Lower lobe of right lung (tissue), 2 donors: Measurements from ENCODE around the gene ATP13A3. TPM values are rescaled to one million over a fixed set of nuclear protein-coding genes. Genes with fewer than 3 reads are reported as not detected.
"Not testable (repeated sequence)": the region's sequence is repeated elsewhere in the genome, so short reads cannot be mapped to it uniquely, and the experiment has no call there.

Source experiments
- ATAC-seq, 2 donors: fragments of 200-7000 bp; cut with Tn5 transposase; one replicate each; pipeline ENCODE4 v1.9.1; 2020 to 2022; ENCODE audit warnings: mild to moderate bottlenecking in 2 of 2, moderate library complexity in 2 of 2
- DNase-seq: peaks from one replicate; pipeline ENCODE4 v3.0.0-alpha.2; 2020
- H3K27ac ChIP-seq: fragments of 200-600 bp; one replicate; pipeline ENCODE4 v1.8.0; 2022
- H3K27me3 ChIP-seq: fragments of 200-600 bp; one replicate; pipeline ENCODE4 v1.8.0; 2022; ENCODE audit warnings: low read depth
- H3K36me3 ChIP-seq: fragments of 200-600 bp; one replicate; pipeline ENCODE4 v1.8.0; 2022; ENCODE audit warnings: mild to moderate bottlenecking
- H3K4me1 ChIP-seq: fragments of 200-600 bp; one replicate; pipeline ENCODE4 v1.8.0; 2022
- H3K4me3 ChIP-seq: fragments of 200-600 bp; one replicate; pipeline ENCODE4 v1.8.0; 2022; ENCODE audit warnings: mild to moderate bottlenecking
- H3K9me3 ChIP-seq: fragments of 200-600 bp; one replicate; pipeline ENCODE4 v1.8.0; 2022
- intact Hi-C: fragments of 100-400 bp; cut with DNase I; formaldehyde crosslinking; loops from one replicate; pipeline ENCODE4 v1.11.0; 2022
- total RNA-seq: library from RNA; stranded (reverse); fragmentation: NEBNext Ultra II Directional; extraction: Animal tissue kit (Norgen Biotek cat#: 25700); gene quantifications from one replicate; pipeline ENCODE4 v1.2.1, GENCODE V29; 2021
- TF ChIP-seq, protein P1 (sequence below): fragments of 200-600 bp; IDR thresholded peaks from one replicate; pipeline ENCODE4 v1.8.0; 2022; ENCODE audit warnings: antibody characterized with exemption, mild to moderate bottlenecking
- donor health status: DM: no; HTN: yes; CAD: no; lungs with severe emphysema.

The ATP13A3 gene
- total RNA-seq, 1 donor from 2014 or later = 84.8 TPM

DNA sequence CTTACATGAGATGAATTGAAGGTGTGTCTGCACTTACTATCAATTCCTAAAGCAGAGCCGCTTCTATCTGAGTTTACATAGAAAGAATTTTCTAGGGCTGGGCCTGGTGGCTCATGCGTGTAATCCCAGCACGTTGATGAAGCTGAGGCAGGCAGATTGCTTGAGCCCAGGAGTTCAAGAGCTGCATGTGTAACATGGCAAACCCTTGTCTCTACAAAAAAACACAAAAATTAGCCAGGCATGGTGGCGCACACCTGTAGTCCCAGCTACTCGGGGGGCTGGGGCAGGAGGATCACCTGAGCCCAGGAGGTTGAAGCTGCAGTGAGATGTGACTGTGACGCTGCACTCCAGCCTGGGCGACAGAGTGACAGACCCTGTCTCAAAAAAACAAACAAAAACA lies 18.1 kb upstream of the ATP13A3 start:
- intact Hi-C loops = no loop called here

DNA sequence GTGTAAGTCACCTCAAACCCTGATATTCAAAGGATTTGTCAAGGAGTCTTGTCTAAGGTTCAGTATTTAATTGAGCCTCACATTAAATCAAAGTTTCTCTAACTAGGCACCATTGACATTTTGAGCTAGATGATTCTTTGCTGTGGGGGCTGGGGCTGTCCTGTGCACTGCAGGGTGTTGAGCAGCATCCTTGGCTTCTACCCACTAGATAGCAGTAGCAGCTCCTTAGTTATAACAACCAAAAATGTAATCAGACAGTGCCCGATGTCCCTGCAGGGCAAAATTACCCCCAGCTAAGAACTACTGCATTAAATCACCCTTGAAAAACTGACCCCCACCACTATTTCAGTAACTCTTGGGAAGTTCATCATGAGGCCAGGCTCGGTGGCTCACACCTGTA lies 17.3 kb upstream of the ATP13A3 start:
- intact Hi-C loops = no loop called here

More for the DNA sequence above, 18.1 kb upstream of the ATP13A3 start:
- no peak overlapping the region for H3K4me3 ChIP-seq
- peaks cover 3% of the 10 kb centered on the region for H3K4me1 ChIP-seq
- no peaks in the 10 kb centered on the region for H3K27me3 ChIP-seq
- no peaks in the 10 kb centered on the region for H3K36me3 ChIP-seq
- ATAC-seq (no peak), DNase-seq (no peak)
- no peaks in the 10 kb centered on the region for H3K9me3 ChIP-seq
- TF ChIP-seq, protein P1, sequence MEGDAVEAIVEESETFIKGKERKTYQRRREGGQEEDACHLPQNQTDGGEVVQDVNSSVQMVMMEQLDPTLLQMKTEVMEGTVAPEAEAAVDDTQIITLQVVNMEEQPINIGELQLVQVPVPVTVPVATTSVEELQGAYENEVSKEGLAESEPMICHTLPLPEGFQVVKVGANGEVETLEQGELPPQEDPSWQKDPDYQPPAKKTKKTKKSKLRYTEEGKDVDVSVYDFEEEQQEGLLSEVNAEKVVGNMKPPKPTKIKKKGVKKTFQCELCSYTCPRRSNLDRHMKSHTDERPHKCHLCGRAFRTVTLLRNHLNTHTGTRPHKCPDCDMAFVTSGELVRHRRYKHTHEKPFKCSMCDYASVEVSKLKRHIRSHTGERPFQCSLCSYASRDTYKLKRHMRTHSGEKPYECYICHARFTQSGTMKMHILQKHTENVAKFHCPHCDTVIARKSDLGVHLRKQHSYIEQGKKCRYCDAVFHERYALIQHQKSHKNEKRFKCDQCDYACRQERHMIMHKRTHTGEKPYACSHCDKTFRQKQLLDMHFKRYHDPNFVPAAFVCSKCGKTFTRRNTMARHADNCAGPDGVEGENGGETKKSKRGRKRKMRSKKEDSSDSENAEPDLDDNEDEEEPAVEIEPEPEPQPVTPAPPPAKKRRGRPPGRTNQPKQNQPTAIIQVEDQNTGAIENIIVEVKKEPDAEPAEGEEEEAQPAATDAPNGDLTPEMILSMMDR = no peak
- H3K27ac ChIP-seq = no peak overlapping the region

DNA sequence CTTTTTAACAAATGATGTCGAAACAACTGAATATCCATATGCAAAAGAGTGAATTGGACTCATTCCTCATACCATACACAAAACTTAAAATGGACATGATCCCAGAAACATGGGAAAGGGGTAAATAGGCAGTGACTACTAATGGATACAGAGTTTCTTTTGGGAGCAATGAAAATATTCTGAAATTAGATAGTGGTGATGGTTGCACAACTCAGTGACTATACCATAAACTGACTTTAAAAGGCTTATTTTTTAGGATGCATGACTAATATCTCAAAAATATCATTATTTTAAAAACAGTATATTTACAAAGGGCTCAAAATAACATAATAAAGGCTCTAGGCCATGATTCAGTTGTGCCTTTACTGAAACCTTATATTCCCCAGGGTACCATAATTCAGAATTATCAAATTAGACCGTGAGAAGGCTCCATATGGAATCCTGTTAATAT lies 16.3 kb upstream of the ATP13A3 start:
- DNase-seq (no peak), ATAC-seq (no peak)
- H3K36me3 ChIP-seq = no peaks in the 10 kb centered on the region
- TF ChIP-seq, protein P1 = no peak
- H3K9me3 ChIP-seq = no peaks in the 10 kb centered on the region
- no peak overlapping the region for H3K4me3 ChIP-seq
- no peaks in the 10 kb centered on the region for H3K27me3 ChIP-seq
- no peak overlapping the region for H3K27ac ChIP-seq
- H3K4me1 ChIP-seq = peaks cover 2% of the 10 kb centered on the region
- intact Hi-C loops = no loop called here

More for the DNA sequence above, 17.3 kb upstream of the ATP13A3 start:
- Histone ChIP-seq H3K9me3 (no peaks in the 10 kb centered on the region), H3K27ac (no peak overlapping the region), H3K4me1 (peaks cover 3% of the 10 kb centered on the region), H3K27me3 (no peaks in the 10 kb centered on the region), H3K36me3 (no peaks in the 10 kb centered on the region), H3K4me3 (no peak overlapping the region)
- TF ChIP-seq, protein P1 = no peak
- DNase-seq = no peak
- no peak for ATAC-seq

DNA sequence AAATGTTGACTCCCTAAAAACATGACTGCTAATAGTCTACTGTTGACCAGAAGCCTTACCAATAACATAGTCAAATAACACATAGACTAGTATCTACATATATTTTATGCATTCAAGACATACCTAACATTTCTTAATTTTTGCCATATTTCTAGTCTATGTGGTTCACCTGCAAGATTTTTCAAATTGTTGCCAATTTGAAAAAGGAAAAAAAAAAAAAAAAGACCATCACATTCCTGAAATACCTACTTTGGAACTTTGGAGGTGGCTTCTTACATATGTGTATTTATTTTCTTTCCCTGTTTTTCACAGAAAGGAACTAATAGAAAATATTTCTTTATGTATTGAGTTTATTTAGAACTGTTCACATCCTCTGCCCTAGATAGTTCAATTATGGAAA lies 13.4 kb upstream of the ATP13A3 start:
- Histone ChIP-seq H3K27ac (no peak overlapping the region), H3K4me3 (no peak overlapping the region), H3K27me3 (no peaks in the 10 kb centered on the region), H3K36me3 (no peaks in the 10 kb centered on the region), H3K4me1 (peaks cover 12% of the 10 kb centered on the region), H3K9me3 (no peaks in the 10 kb centered on the region)
- TF ChIP-seq, protein P1 = no peak
- ATAC-seq (no peak), DNase-seq (no peak)
- intact Hi-C loops = no loop called here

DNA sequence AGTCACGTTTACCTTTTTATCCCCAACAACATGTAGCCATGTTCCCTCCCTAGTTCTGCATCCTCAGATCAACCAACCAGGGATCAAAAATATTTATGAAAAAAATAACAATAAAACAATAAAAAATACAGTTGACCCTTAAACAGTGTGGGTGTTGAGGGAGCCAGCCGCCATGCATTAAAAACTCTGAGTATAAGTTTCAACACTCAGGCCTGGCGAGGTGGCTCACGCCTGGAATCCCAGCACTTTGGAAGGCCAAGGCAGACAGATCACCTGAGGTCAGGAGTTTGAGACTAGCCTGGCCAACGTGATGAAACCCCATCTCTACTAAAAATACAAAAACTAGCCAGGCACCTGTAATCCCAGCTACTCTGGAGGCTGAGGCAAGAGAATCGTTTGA lies 12.7 kb upstream of the ATP13A3 start:
- intact Hi-C loops, H3K4me3 ChIP-seq, H3K9me3 ChIP-seq, H3K36me3 ChIP-seq, ATAC-seq, H3K27ac ChIP-seq, DNase-seq, H3K27me3 ChIP-seq: not testable (repeated sequence)
- H3K4me1 ChIP-seq = peaks cover 12% of the 10 kb centered on the region

DNA sequence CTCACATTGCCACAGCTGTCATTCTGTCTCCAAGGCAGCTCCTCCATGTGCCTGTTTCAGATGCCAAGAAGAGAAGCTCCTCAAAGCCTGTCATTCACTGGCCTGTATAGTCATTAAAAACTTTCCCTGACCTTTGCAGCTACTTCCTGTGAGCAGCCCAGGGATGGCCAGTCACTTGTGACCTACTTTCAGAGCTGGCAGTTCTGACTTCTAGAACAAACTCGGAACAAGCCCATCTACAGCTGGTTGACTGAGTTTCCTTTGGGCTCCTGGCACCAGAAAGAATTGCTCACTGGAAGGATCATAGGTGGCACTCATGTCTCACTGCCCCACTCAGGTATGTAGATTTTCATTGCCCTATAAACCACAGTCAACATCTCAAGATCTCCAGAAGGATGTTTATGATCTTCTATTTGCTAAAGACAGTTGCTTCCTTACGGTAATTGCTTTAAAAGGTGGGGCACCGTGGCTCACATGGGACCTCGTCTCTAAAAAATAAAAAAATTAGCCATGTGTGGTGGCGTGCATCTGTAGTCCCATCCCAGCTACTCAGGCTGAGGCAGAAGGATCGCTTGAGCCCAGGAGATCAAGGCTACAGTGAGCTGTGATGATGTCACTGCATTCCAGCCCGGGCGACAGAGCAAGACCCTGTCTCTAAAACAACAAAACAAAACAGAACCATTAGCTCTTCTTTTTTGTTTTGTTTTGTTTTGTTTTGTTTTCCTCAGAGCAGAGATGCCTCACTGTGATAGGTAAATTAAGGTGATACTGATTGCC lies 11.2 kb upstream of the ATP13A3 start:
- H3K9me3 ChIP-seq = no peaks in the 10 kb centered on the region
- DNase-seq (no peak), ATAC-seq (peak; percentile 76 to 82)
- H3K36me3 ChIP-seq = no peaks in the 10 kb centered on the region
- TF ChIP-seq, protein P1 = no peak
- no peak overlapping the region for H3K27ac ChIP-seq
- no peak overlapping the region for H3K4me3 ChIP-seq
- H3K27me3 ChIP-seq = no peaks in the 10 kb centered on the region
- intact Hi-C loops = no loop called here
- H3K4me1 ChIP-seq = peaks cover 12% of the 10 kb centered on the region
